Duodenal mucosa (tissue), 2 donors: Measurements from ENCODE around the gene SEMA4D.
A peak's percentile ranks its signal among the peaks of the same experiment; 100 is the strongest.
"Not testable (repeated sequence)": the region's sequence is repeated elsewhere in the genome, so short reads cannot be mapped to it uniquely, and the experiment has no call there.

Experiments
- H3K27ac ChIP-seq: one replicate; pipeline ENCODE4 v1.7.0; 2013; ENCODE audit warnings: low read depth, low read length
- H3K27me3 ChIP-seq, 2 donors: one replicate each; pipeline ENCODE4 v1.7.0; 2013; ENCODE audit warnings: low read length in 2 of 2, control low read depth in 1 of 2; ENCODE audit not compliant: insufficient read depth in 2 of 2, control insufficient read depth in 1 of 2
- H3K36me3 ChIP-seq, 2 donors: one replicate each; pipeline ENCODE4 v1.7.0; 2013; ENCODE audit warnings: low read length in 2 of 2, control low read depth in 1 of 2; ENCODE audit not compliant: insufficient read depth in 2 of 2, control insufficient read depth in 1 of 2
- H3K4me1 ChIP-seq, 2 donors: one replicate each; pipeline ENCODE4 v1.7.0; 2013; ENCODE audit warnings: low read length in 2 of 2, control low read depth in 1 of 2; ENCODE audit not compliant: insufficient read depth in 2 of 2, control insufficient read depth in 1 of 2
- H3K4me3 ChIP-seq, 2 donors: one replicate each; pipeline ENCODE4 v1.7.0; 2013; ENCODE audit warnings: low read length in 2 of 2, low read depth in 1 of 2
- H3K9ac ChIP-seq, 2 donors: one replicate each; pipeline ENCODE4 v1.7.0; 2013; ENCODE audit warnings: low read length in 2 of 2, low read depth in 1 of 2
- H3K9me3 ChIP-seq, 2 donors: one replicate each; pipeline ENCODE4 v1.7.0; 2013; ENCODE audit warnings: low read length in 2 of 2, control low read depth in 1 of 2; ENCODE audit not compliant: control insufficient read depth in 1 of 2

Gene SEMA4D

GRCh38 chr9:89477384-89477783, 20.5 kb downstream of the SEMA4D start:
- Histone ChIP-seq H3K27me3 (no peaks in the 10 kb centered on the region), H3K4me3 (peak overlapping the region; percentile 19 to 47), H3K9ac (no peak overlapping the region), H3K9me3 (no peaks in the 10 kb centered on the region), H3K27ac (no peak overlapping the region), H3K36me3 (peaks cover 4 to 6% of the 10 kb centered on the region in 2 donors), H3K4me1 (peaks cover 28 to 56% of the 10 kb centered on the region in 2 donors)

- no peaks in the 10 kb centered on the region for H3K27me3 ChIP-seq
- peaks cover 20 to 51% of the 10 kb centered on the region in 2 donors for H3K4me1 ChIP-seq
- H3K27ac ChIP-seq = no peak overlapping the region
- no peaks in the 10 kb centered on the region for H3K9me3 ChIP-seq
- no peak overlapping the region for H3K9ac ChIP-seq
- H3K36me3 ChIP-seq = peaks cover 4 to 6% of the 10 kb centered on the region in 2 donors
- H3K4me3 ChIP-seq = no peak overlapping the region
These were observed 21.4 kb downstream of the SEMA4D start for GRCh38 chr9:89476546-89476945.

GRCh38 chr9:89475891-89476440, 21.9 kb downstream of the SEMA4D start:
- Histone ChIP-seq H3K9me3 (no peaks in the 10 kb centered on the region), H3K4me1 (peaks cover 20 to 50% of the 10 kb centered on the region in 2 donors), H3K27ac (no peak overlapping the region), H3K9ac (no peak overlapping the region), H3K36me3 (peaks cover 4 to 6% of the 10 kb centered on the region in 2 donors), H3K27me3 (no peaks in the 10 kb centered on the region), H3K4me3 (no peak overlapping the region)

- Histone ChIP-seq H3K27me3 (no peaks in the 10 kb centered on the region), H3K36me3 (peaks cover 4 to 6% of the 10 kb centered on the region in 2 donors), H3K9ac (no peak overlapping the region), H3K9me3 (no peaks in the 10 kb centered on the region), H3K27ac (peak overlapping the region; percentile 17), H3K4me1 (peaks cover 20 to 55% of the 10 kb centered on the region in 2 donors), H3K4me3 (no peak overlapping the region)
These were observed 23.0 kb downstream of the SEMA4D start for GRCh38 chr9:89474939-89475338.

DNA sequence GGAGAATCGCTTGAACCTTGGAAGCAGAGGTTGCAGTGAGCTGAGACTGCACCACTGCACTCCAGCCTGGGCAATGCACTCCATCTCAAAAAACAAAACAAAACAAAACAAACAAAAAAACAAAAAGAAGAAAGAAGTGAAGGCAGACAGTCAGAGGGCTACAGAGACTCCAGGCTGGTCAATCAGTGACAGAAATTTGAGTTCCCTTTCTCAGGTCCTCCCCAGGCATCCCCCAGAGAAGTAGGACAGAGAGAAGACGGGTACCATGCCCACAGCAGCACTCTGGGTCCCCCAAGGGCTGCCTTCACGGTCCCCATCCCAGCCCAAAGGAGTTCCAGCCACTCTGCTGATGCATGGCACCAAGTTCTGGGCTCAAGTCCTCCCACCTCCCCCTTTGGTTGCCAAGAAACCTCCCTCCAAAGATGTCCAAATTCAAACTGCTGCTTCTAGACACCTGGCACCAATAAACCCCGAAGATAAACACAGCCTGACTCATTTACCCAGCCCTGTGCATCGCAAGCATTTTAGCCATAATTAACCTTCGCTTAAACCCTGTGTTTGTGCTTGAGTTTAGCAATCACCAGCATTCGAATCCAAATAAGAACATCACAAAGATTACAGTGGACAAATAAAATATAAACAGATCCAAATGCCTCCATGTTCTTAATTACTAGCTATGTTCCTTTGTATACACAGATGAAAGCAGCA, 24.0 kb downstream of the SEMA4D start:
- Histone ChIP-seq H3K27me3 (no peaks in the 10 kb centered on the region), H3K4me3 (no peak overlapping the region), H3K4me1 (peaks cover 31 to 55% of the 10 kb centered on the region in 2 donors), H3K36me3 (peaks cover under 1 to 2% of the 10 kb centered on the region in 2 donors), H3K9me3 (no peaks in the 10 kb centered on the region), H3K27ac (no peak overlapping the region), H3K9ac (no peak overlapping the region)

- not testable (repeated sequence) for H3K9me3 ChIP-seq, H3K9ac ChIP-seq, H3K27ac ChIP-seq, H3K36me3 ChIP-seq, H3K4me3 ChIP-seq, H3K27me3 ChIP-seq
- peaks cover 30 to 51% of the 10 kb centered on the region in 2 donors for H3K4me1 ChIP-seq
These were observed 26.1 kb downstream of the SEMA4D start for GRCh38 chr9:89471796-89472320.

DNA sequence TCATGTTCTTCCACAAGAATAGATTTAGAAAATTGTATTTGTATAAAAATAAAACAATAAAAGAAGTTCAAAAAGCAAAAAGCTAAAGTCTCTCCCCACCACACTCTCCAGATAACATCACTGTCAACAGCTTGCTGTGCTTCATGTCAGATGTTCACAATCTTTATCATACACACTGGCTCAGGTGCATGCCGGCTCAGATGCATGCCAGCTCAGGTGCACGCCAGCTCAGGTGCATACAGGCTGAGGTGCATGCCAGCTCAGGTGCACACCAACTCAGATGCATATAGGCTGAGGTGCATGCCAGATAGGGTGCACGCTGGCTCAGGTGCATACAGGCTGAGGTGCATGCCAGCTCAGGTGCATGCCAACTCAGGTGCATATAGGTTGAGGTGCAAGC, 26.5 kb downstream of the SEMA4D start:
- Histone ChIP-seq H3K4me1 (peaks cover 30 to 51% of the 10 kb centered on the region in 2 donors), H3K27ac (no peak overlapping the region), H3K4me3 (no peak overlapping the region), H3K36me3 (no peaks in the 10 kb centered on the region), H3K9ac (no peak overlapping the region), H3K27me3 (no peaks in the 10 kb centered on the region), H3K9me3 (no peaks in the 10 kb centered on the region)

GRCh38 chr9:89470224-89470839, 27.6 kb downstream of the SEMA4D start:
- peaks cover 33 to 47% of the 10 kb centered on the region in 2 donors for H3K4me1 ChIP-seq
- peak overlapping the region in 1 of 2 donors; percentile 2 for H3K4me3 ChIP-seq
- no peak overlapping the region for H3K9ac ChIP-seq
- H3K9me3 ChIP-seq = no peaks in the 10 kb centered on the region
- H3K36me3 ChIP-seq = no peaks in the 10 kb centered on the region
- no peaks in the 10 kb centered on the region for H3K27me3 ChIP-seq
- no peak overlapping the region for H3K27ac ChIP-seq

DNA sequence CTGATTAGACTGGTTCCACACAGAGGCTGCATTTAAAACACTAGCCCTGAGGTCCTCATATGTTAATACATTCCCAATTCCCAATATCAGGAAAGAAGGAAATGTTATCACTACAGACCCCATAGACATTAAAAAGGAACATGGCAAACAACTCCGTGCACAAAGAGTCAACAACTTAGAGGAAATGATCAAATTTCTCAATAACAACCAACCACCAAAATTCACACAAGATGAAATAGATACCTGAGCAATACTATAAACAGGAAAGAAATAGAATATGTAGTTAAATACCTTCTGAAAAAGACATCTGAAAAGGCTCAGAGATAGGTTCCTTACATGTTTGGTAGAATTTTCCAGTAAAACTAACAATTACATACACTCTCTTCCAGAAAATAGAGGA, 28.9 kb downstream of the SEMA4D start:
- Histone ChIP-seq H3K9ac (no peak overlapping the region), H3K27ac (peak overlapping the region; percentile 45), H3K36me3 (no peaks in the 10 kb centered on the region), H3K27me3 (no peaks in the 10 kb centered on the region), H3K4me3 (no peak overlapping the region), H3K4me1 (peaks cover 45 to 46% of the 10 kb centered on the region in 2 donors), H3K9me3 (no peaks in the 10 kb centered on the region)

DNA sequence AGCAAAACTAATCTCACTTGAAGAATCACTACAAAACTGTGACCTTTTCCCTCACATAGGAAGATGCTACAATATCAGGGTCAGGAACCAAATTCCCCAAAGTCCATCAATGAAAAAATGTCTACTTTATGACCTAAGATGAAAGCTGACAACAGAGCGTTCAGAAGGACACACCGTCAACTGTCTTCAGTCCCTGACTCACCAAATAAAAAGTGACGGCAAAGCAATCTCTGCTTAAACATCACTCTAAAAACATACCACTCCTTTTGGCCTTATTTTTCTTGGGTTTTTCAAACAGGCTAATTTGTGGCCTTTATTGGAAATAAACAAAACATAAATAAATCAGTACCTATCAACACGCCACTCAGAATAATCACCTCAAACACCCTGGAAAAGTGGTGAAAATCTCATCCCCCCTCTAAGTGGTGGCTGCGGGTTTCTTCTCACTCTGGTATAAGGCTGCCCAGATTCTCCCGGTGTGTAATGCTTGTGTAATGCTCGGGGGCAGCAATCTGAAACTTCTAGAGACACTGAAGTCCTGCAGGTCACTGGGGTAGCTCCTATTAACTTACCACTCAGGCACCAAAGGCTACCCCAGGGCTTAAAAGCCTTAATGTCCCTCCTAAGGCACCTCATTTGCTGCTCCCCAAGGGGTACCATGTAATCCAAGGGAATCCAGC, 29.5 kb downstream of the SEMA4D start:
- H3K9me3 ChIP-seq = no peaks in the 10 kb centered on the region
- H3K27ac ChIP-seq = no peak overlapping the region
- H3K4me1 ChIP-seq = peaks cover 43 to 45% of the 10 kb centered on the region in 2 donors
- no peak overlapping the region for H3K4me3 ChIP-seq
- H3K27me3 ChIP-seq = no peaks in the 10 kb centered on the region
- no peaks in the 10 kb centered on the region for H3K36me3 ChIP-seq
- H3K9ac ChIP-seq = no peak overlapping the region
